ENCODE data around the gene CTNNA3. TPM values are rescaled to one million over a fixed set of nuclear protein-coding genes. Genes with fewer than 3 reads are reported as not detected.

CTNNA3 gene
- polyA plus RNA-seq, 1 donor from 2014 or later, result 0.14 TPM

GRCh38 chr10:67241451-67241850 lies 454.5 kb downstream of the CTNNA3 start:
- no peak overlapping the region for H2AFZ ChIP-seq (ENCODE audit: low read depth, low read length)
- H3K79me2 ChIP-seq (replicated peaks; ENCODE audit: insufficient read depth, low read length), result no peaks in the 10 kb centered on the region

GRCh38 chr10:67239864-67240497 lies 456.0 kb downstream of the CTNNA3 start:
- no peaks in the 10 kb centered on the region for H3K9me3 ChIP-seq (ENCODE audit: low read length)
- H3K4me2 ChIP-seq (ENCODE audit: low read length), result no peak overlapping the region
- H3F3A ChIP-seq (ENCODE audit: insufficient read depth, low read length, poor library complexity, severe bottlenecking), result no peaks in the 10 kb centered on the region
- no peaks in the 10 kb centered on the region for H3K36me3 ChIP-seq (ENCODE audit: insufficient read depth, low read length)
- H3K79me2 ChIP-seq (replicated peaks; ENCODE audit: insufficient read depth, low read length), result no peaks in the 10 kb centered on the region
- H3K27me3 ChIP-seq (ENCODE audit: insufficient read depth, low read depth, low read length), result no peaks in the 10 kb centered on the region
- H2AFZ ChIP-seq (ENCODE audit: low read depth, low read length), result no peak overlapping the region
- H3K9me2 ChIP-seq (ENCODE audit: insufficient read depth, low read length), result no peaks in the 10 kb centered on the region
- no peaks in the 10 kb centered on the region for H4K20me1 ChIP-seq (ENCODE audit: insufficient read depth)
- no peak overlapping the region for H3K27ac ChIP-seq (ENCODE audit: low read length)
- H3K9ac ChIP-seq (ENCODE audit: low read length), result no peak overlapping the region
- H3K4me3 ChIP-seq (ENCODE audit: low read length), result no peak overlapping the region
- TF ChIP-seq TAF1 (IDR thresholded peaks at IDR 0.05; ENCODE audit: low read depth) (no peak), SMC3 (conservative IDR thresholded peaks at IDR 0.05; ENCODE audit: poor library complexity) (no peak), REST (IDR thresholded peaks at IDR 0.05; ENCODE audit: borderline replicate concordance) (no peak), POLR2AphosphoS5 (IDR thresholded peaks at IDR 0.05) (no peak), EP300 (conservative IDR thresholded peaks at IDR 0.05; ENCODE audit: poor library complexity, severe bottlenecking) (no peak), CTCF (IDR thresholded peaks at IDR 0.05; ENCODE audit: poor library complexity, severe bottlenecking) (no peak)

More at GRCh38 chr10:67241451-67241850, 454.5 kb downstream of the CTNNA3 start:
- Histone ChIP-seq H3K9me3 (ENCODE audit: low read length) (no peaks in the 10 kb centered on the region), H3K9ac (ENCODE audit: low read length) (no peak overlapping the region), H3K27ac (ENCODE audit: low read length) (no peak overlapping the region), H3K4me3 (ENCODE audit: low read length) (no peak overlapping the region), H3K4me2 (ENCODE audit: low read length) (no peak overlapping the region), H3K9me2 (ENCODE audit: insufficient read depth, low read length) (no peaks in the 10 kb centered on the region), H3F3A (ENCODE audit: insufficient read depth, low read length, poor library complexity, severe bottlenecking) (no peaks in the 10 kb centered on the region), H3K27me3 (ENCODE audit: insufficient read depth, low read depth, low read length) (no peaks in the 10 kb centered on the region), H4K20me1 (ENCODE audit: insufficient read depth) (no peaks in the 10 kb centered on the region), H3K36me3 (ENCODE audit: insufficient read depth, low read length) (no peaks in the 10 kb centered on the region)
- no peak for TF ChIP-seq REST (IDR thresholded peaks at IDR 0.05; ENCODE audit: borderline replicate concordance)
- no peak for TF ChIP-seq EP300 (conservative IDR thresholded peaks at IDR 0.05; ENCODE audit: poor library complexity, severe bottlenecking)
- TF ChIP-seq TAF1 (IDR thresholded peaks at IDR 0.05; ENCODE audit: low read depth), result no peak
- TF ChIP-seq POLR2AphosphoS5 (IDR thresholded peaks at IDR 0.05), result no peak
- TF ChIP-seq CTCF (IDR thresholded peaks at IDR 0.05; ENCODE audit: poor library complexity, severe bottlenecking), result no peak
- no peak for TF ChIP-seq RAD21 (conservative IDR thresholded peaks at IDR 0.05)
- no peak for TF ChIP-seq SMC3 (conservative IDR thresholded peaks at IDR 0.05; ENCODE audit: poor library complexity)
- TF ChIP-seq EZH2 (IDR thresholded peaks at IDR 0.05; ENCODE audit: borderline replicate concordance, insufficient read depth, low read length, poor library complexity, severe bottlenecking), result no peak
- TF ChIP-seq MXI1 (conservative IDR thresholded peaks at IDR 0.05; ENCODE audit: poor library complexity, severe bottlenecking), result no peak
